GM19455 (cell line): ENCODE data around the gene SV2C.
"Not testable (repeated sequence)": the region's sequence is repeated elsewhere in the genome, so short reads cannot be mapped to it uniquely, and the experiment has no call there.

ENCODE experiments used
- ATAC-seq: cut with Tn5 transposase; IDR thresholded peaks from one replicate; pipeline ENCODE4 v1.9.1; 2021; ENCODE audit not compliant: unreplicated experiment

The SV2C gene

GRCh38 chr5:76199336-76200318, 116.4 kb downstream of the SV2C start:
- no peak for ATAC-seq

GRCh38 chr5:76202182-76202581, 119.0 kb downstream of the SV2C start:
- ATAC-seq, result no peak

GRCh38 chr5:76204191-76204590, 121.0 kb downstream of the SV2C start:
- no peak for ATAC-seq

- ATAC-seq, result no peak
Measured at GRCh38 chr5:76204713-76205112, 121.5 kb downstream of the SV2C start.

GRCh38 chr5:76207120-76207519, 123.9 kb downstream of the SV2C start:
- ATAC-seq, result no peak

GRCh38 chr5:76209297-76209696, 126.1 kb downstream of the SV2C start:
- no peak for ATAC-seq

- ATAC-seq, result no peak
Measured at GRCh38 chr5:76210946-76211345, 127.8 kb downstream of the SV2C start.

- ATAC-seq, result no peak
Measured at GRCh38 chr5:76213858-76214257, 130.7 kb downstream of the SV2C start.

GRCh38 chr5:76216748-76217147, 133.6 kb downstream of the SV2C start:
- ATAC-seq, result no peak

GRCh38 chr5:76219636-76220035, 136.5 kb downstream of the SV2C start:
- ATAC-seq, result no peak

GRCh38 chr5:76221311-76221710, 138.1 kb downstream of the SV2C start:
- no peak for ATAC-seq

- ATAC-seq, result no peak
Measured at GRCh38 chr5:76222318-76222717, 139.1 kb downstream of the SV2C start.

- no peak for ATAC-seq
Measured at GRCh38 chr5:76223696-76224095, 140.5 kb downstream of the SV2C start.

GRCh38 chr5:76224898-76225297, 141.7 kb downstream of the SV2C start:
- no peak for ATAC-seq

- ATAC-seq, result no peak
Measured at GRCh38 chr5:76225336-76225735, 142.2 kb downstream of the SV2C start.

- ATAC-seq, result no peak
Measured at GRCh38 chr5:76229900-76230299, 146.7 kb downstream of the SV2C start.

GRCh38 chr5:76230711-76231285, 147.6 kb downstream of the SV2C start:
- no peak for ATAC-seq

- ATAC-seq, result no peak
Measured at GRCh38 chr5:76234665-76235064, 151.5 kb downstream of the SV2C start.

- ATAC-seq, result no peak
Measured at GRCh38 chr5:76236684-76237083, 153.5 kb downstream of the SV2C start.

- no peak for ATAC-seq
Measured at GRCh38 chr5:76240336-76240735, 157.2 kb downstream of the SV2C start.

- ATAC-seq, result not testable (repeated sequence)
Measured at GRCh38 chr5:76242155-76242554, 159.0 kb downstream of the SV2C start.

GRCh38 chr5:76245590-76245989, 162.4 kb downstream of the SV2C start:
- ATAC-seq, result no peak
